ENCODE results near the gene PDPN. TPM values are rescaled to one million over a fixed set of nuclear protein-coding genes. Genes with fewer than 3 reads are reported as not detected.
A peak's percentile ranks its signal among the peaks of the same experiment; 100 is the strongest.

Gene PDPN
- total and polyA plus RNA-seq, 11 donors: 4.4 to 162 (median 21.1) TPM

- H3K36me3 ChIP-seq: peaks cover 0 to 28% (median 0%) of the 10 kb centered on the region in 9 donors
- no peaks in the 10 kb centered on the region for H3K9me3 ChIP-seq
- no peak overlapping the region for H3K27ac ChIP-seq
- intact Hi-C loops (cut with DNase I): no loop called here
- no peak for TF ChIP-seq CTCF (IDR thresholded peaks at IDR 0.05)
- peaks cover 0 to 8% (median 0%) of the 10 kb centered on the region in 12 donors for H3K4me1 ChIP-seq
- no peak overlapping the region for H3K4me3 ChIP-seq
- 93 to 96% (median 94%) methylated on average over 11 of the region's 11 CpGs for WGBS, 4 donors
- no peaks in the 10 kb centered on the region for H3K27me3 ChIP-seq
- ATAC-seq: no peak
- no peak for DNase-seq
These were observed 34.9 kb downstream of the PDPN start for GRCh38 chr1:13618483-13618882.

- 54 to 61% (median 57%) methylated on average over 8 of the region's 8 CpGs for WGBS, 4 donors
- intact Hi-C loops (cut with DNase I): no loop called here
- ATAC-seq: peak in 2 of 4 donors; percentile 62 to 76
- Histone ChIP-seq H3K9me3 (no peaks in the 10 kb centered on the region), H3K27me3 (no peaks in the 10 kb centered on the region), H3K27ac (no peak overlapping the region), H3K4me1 (peaks cover 0 to 8% (median 0%) of the 10 kb centered on the region in 12 donors), H3K36me3 (peaks cover 0 to 17% (median 0%) of the 10 kb centered on the region in 9 donors), H3K4me3 (no peak overlapping the region)
- no peak for DNase-seq
- TF ChIP-seq POLR2A (IDR thresholded peaks at IDR 0.05): no peak
- no peak for TF ChIP-seq CTCF (IDR thresholded peaks at IDR 0.05)
These were observed 36.3 kb downstream of the PDPN start for GRCh38 chr1:13619909-13620308.

- no peaks in the 10 kb centered on the region for H3K27me3 ChIP-seq
- H3K4me3 ChIP-seq: no peak overlapping the region
- intact Hi-C loops (cut with DNase I): no loop called here
- TF ChIP-seq POLR2A (IDR thresholded peaks at IDR 0.05) (no peak), CTCF (IDR thresholded peaks at IDR 0.05) (no peak)
- 84 to 89% (median 87%) methylated on average over 5 of the region's 5 CpGs for WGBS, 4 donors
- H3K27ac ChIP-seq: no peak overlapping the region
- H3K36me3 ChIP-seq: peaks cover 0 to 9% (median 0%) of the 10 kb centered on the region in 9 donors
- no peaks in the 10 kb centered on the region for H3K9me3 ChIP-seq
- ATAC-seq (no peak), DNase-seq (no peak)
- peaks cover 0 to 8% (median 0%) of the 10 kb centered on the region in 12 donors for H3K4me1 ChIP-seq
These were observed 37.2 kb downstream of the PDPN start for GRCh38 chr1:13620825-13621224.

GRCh38 chr1:13622446-13622845, 38.8 kb downstream of the PDPN start:
- whole genome bisulfite sequencing, 4 donors: 89 to 96% (median 93%) methylated on average over 4 of the region's 4 CpGs
- DNase-seq: no peak
- no peak for ATAC-seq
- Histone ChIP-seq H3K36me3 (peaks cover 0 to 2% (median 0%) of the 10 kb centered on the region in 9 donors), H3K9me3 (no peaks in the 10 kb centered on the region), H3K4me3 (no peak overlapping the region), H3K27me3 (no peaks in the 10 kb centered on the region), H3K27ac (no peak overlapping the region), H3K4me1 (peaks cover 0 to 8% (median 0%) of the 10 kb centered on the region in 12 donors)
- TF ChIP-seq POLR2A (IDR thresholded peaks at IDR 0.05) (no peak), CTCF (IDR thresholded peaks at IDR 0.05) (no peak)
- intact Hi-C loops (cut with DNase I): no loop called here

Measured in heart left ventricle (tissue), 16 donors.